Right renal pelvis (tissue), 4 donors: ENCODE data around the gene CLEC4E. TPM values are rescaled to one million over a fixed set of nuclear protein-coding genes. Genes with fewer than 3 reads are reported as not detected.

Source experiments
- polyA plus RNA-seq, 4 donors: library from polyadenylated mRNA; unstranded; fragments of 120-200 nt; gene quantifications; one replicate each; pipeline ENCODE4 v1.2.1, GENCODE V29; 2013; ENCODE audit not compliant: insufficient read length in 4 of 4

The CLEC4E gene
- polyA plus RNA-seq, 4 donors = 1.4 to 3.2 (median 2.0) TPM

Other genes starting within 250 kb of the CLEC4E start
- under 1 TPM; 0.08 to 0.18 (median 0.11) TPM for gene CLEC6A, start 84.9 kb downstream of the CLEC4E start, polyA plus RNA-seq
- under 1 TPM; 0.29 to 0.37 (median 0.32) TPM for gene CLEC4D, start 27.4 kb downstream of the CLEC4E start, polyA plus RNA-seq
- under 1 TPM; 0.49 to 0.55 (median 0.53) TPM for gene AICDA, start 72.0 kb upstream of the CLEC4E start, polyA plus RNA-seq
- 10 to 100 TPM in 1 of 4 donors, 1 to 10 TPM in 2, under 1 TPM in 1; 0.79 to 13.5 (median 2.4) TPM for gene MFAP5, start 121.9 kb upstream of the CLEC4E start, polyA plus RNA-seq
- gene RIMKLB, start 157.1 kb upstream of the CLEC4E start, polyA plus RNA-seq = 100 to 1,000 TPM in 3 of 4 donors, 10 to 100 TPM in 1; 85.4 to 106 (median 104) TPM